Lung (tissue), 12 donors: ENCODE data around the gene CALHM6. TPM values are rescaled to one million over a fixed set of nuclear protein-coding genes. Genes with fewer than 3 reads are reported as not detected.

Experiments
- ATAC-seq: fragments of 200-7000 bp; cut with Tn5 transposase; one replicate; pipeline ENCODE4 v1.9.1; 2020; ENCODE audit warnings: moderate number of reproducible peaks; ENCODE audit not compliant: insufficient read depth, low FRiP score
- DNase-seq, 3 donors: peaks; one replicate each; pipeline ENCODE4 v3.0.0-alpha.2; 2013 to 2017
- H3K27ac ChIP-seq, 2 donors: one replicate each; pipeline ENCODE4 v1.5.1; 2013; ENCODE audit warnings: mild to moderate bottlenecking in 2 of 2, moderate library complexity in 2 of 2, control low read depth in 1 of 2, inconsistent platforms in 1 of 2, low read depth in 1 of 2, low read length in 1 of 2
- H3K27me3 ChIP-seq, 3 donors: one replicate each; pipeline ENCODE4 v1.5.1; 2013; ENCODE audit warnings: low read length in 2 of 3; ENCODE audit not compliant: control insufficient read depth in 3 of 3, insufficient read depth in 3 of 3
- H3K36me3 ChIP-seq, 4 donors: one replicate each; pipeline ENCODE4 v1.5.1; 2013; ENCODE audit warnings: low read length in 4 of 4, mild to moderate bottlenecking in 1 of 4, moderate library complexity in 1 of 4; ENCODE audit not compliant: control insufficient read depth in 4 of 4, insufficient read depth in 4 of 4
- H3K4me1 ChIP-seq, 5 donors: one replicate each; pipeline ENCODE4 v1.5.1; 2013; ENCODE audit warnings: low read length in 5 of 5, mild to moderate bottlenecking in 2 of 5, moderate library complexity in 1 of 5; ENCODE audit not compliant: control insufficient read depth in 5 of 5, insufficient read depth in 5 of 5
- H3K4me3 ChIP-seq: one replicate; pipeline ENCODE4 v1.5.1; 2013; ENCODE audit warnings: mild to moderate bottlenecking, control low read depth, moderate library complexity
- H3K9ac ChIP-seq, 2 donors: one replicate each; pipeline ENCODE4 v1.5.1; 2013; ENCODE audit warnings: low read length in 2 of 2, control low read depth in 1 of 2; ENCODE audit not compliant: insufficient read depth in 1 of 2
- H3K9me3 ChIP-seq, 4 donors: one replicate each; pipeline ENCODE4 v1.5.1; 2013; ENCODE audit warnings: low read length in 3 of 4, mild to moderate bottlenecking in 1 of 4, moderate library complexity in 1 of 4; ENCODE audit not compliant: control insufficient read depth in 4 of 4, insufficient read depth in 3 of 4
- WGBS, 2 donors: extraction: QIAGEN DNeasy Blood & Tissue Kit; methylation state at CpG; one replicate each; pipeline ENCODE4 v1.1.7; 2013; 5-methylcytosine and 5-hydroxymethylcytosine counted together
- polyA plus RNA-seq, 2 donors: library from polyadenylated mRNA; stranded (reverse); fragments of 200-250 nt; gene quantifications; one replicate each; pipeline ENCODE4 v1.2.1, GENCODE V29; 2013
- total RNA-seq, 2 donors: library from RNA; depleted of rRNA in 1 of 2; stranded (reverse); fragments of >200 nt in 1 of 2; gene quantifications; one replicate each; pipeline ENCODE4 v1.2.1, GENCODE V29; 2014 to 2021
- TF ChIP-seq, protein P1 (sequence below): IDR thresholded peaks from 2 replicates; pipeline ENCODE4 v1.5.1; 2012; ENCODE audit warnings: mild to moderate bottlenecking; ENCODE audit errors: control extremely low read depth, extremely low read depth
- donor health status: control.
- donor health status: control.
- donor health status: Bipolar disorder and iron deficiency.
- donor health status: healthy.
- donor health status: DM: yes; HTN: yes; CAD: no.

Gene CALHM6
- total and polyA plus RNA-seq, 4 donors = 2.1 to 20.8 (median 7.6) TPM

DNA sequence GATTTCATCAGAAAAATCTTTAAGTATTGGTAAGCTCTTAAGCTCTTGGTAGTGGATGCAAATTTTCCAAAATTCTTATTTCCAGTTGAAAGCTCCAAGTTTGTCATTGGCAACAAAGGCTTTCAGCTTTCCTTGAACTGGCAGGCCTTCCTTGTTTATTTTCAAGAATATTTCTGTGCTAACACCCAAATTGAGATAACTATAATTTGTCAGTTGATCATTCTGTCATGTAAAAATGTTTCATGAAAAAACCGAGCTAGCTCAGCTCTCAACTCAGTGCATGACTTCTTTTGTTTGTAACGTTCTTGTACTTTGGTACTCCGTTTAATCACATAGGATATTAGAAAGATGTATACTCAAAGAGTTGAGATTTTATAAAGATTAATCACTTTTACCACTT lies 38.9 kb upstream of the CALHM6 start:
- 66 to 86% methylated on average over 3 of the region's 3 CpGs for WGBS, 2 donors
- ATAC-seq = no peak
- no peaks in the 10 kb centered on the region for H3K9me3 ChIP-seq

DNA sequence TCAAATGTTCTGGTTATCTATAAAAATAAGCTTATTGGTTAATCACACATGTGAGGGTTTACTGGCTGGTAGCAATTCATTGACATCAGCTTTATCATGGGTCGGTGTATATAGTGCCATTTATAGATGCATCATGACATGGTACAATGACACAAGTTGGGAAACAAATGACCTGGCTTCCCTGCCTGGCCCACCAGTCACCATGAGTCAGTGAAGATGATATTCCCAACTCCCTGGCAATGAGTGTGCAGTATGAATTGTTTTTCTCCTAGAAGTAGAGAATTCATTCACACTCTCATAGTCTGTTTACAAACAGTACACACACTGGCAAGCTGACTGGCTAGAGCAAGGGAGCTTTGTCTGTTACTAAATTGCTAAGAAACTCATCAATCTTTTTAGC lies 37.2 kb upstream of the CALHM6 start:
- Histone ChIP-seq H3K27me3 (no peaks in the 10 kb centered on the region), H3K9ac (no peak overlapping the region), H3K4me1 (peaks cover 0 to 13% (median 4%) of the 10 kb centered on the region in 5 donors), H3K4me3 (no peak overlapping the region), H3K36me3 (peaks cover 0 to 6% (median under 1%) of the 10 kb centered on the region in 4 donors), H3K27ac (no peak overlapping the region), H3K9me3 (no peaks in the 10 kb centered on the region)
- TF ChIP-seq, protein P1, sequence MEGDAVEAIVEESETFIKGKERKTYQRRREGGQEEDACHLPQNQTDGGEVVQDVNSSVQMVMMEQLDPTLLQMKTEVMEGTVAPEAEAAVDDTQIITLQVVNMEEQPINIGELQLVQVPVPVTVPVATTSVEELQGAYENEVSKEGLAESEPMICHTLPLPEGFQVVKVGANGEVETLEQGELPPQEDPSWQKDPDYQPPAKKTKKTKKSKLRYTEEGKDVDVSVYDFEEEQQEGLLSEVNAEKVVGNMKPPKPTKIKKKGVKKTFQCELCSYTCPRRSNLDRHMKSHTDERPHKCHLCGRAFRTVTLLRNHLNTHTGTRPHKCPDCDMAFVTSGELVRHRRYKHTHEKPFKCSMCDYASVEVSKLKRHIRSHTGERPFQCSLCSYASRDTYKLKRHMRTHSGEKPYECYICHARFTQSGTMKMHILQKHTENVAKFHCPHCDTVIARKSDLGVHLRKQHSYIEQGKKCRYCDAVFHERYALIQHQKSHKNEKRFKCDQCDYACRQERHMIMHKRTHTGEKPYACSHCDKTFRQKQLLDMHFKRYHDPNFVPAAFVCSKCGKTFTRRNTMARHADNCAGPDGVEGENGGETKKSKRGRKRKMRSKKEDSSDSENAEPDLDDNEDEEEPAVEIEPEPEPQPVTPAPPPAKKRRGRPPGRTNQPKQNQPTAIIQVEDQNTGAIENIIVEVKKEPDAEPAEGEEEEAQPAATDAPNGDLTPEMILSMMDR = no peak
- ATAC-seq = no peak
- WGBS, 2 donors = 85 to 89% methylated on average over 1 of the region's 1 CpG
- DNase-seq = no peak

More for the DNA sequence above, 38.9 kb upstream of the CALHM6 start:
- peaks cover 0 to 3% (median 0%) of the 10 kb centered on the region in 4 donors for H3K36me3 ChIP-seq
- H3K4me1 ChIP-seq = peaks cover 0 to 17% (median 4%) of the 10 kb centered on the region in 5 donors
- no peaks in the 10 kb centered on the region for H3K27me3 ChIP-seq
- DNase-seq = peak in 2 of 3 donors; percentile 69 to 73
- peak overlapping the region in 1 of 2 donors; percentile 45 for H3K27ac ChIP-seq
- no peak overlapping the region for H3K9ac ChIP-seq
- TF ChIP-seq, protein P1 = no peak
- H3K4me3 ChIP-seq = no peak overlapping the region

DNA sequence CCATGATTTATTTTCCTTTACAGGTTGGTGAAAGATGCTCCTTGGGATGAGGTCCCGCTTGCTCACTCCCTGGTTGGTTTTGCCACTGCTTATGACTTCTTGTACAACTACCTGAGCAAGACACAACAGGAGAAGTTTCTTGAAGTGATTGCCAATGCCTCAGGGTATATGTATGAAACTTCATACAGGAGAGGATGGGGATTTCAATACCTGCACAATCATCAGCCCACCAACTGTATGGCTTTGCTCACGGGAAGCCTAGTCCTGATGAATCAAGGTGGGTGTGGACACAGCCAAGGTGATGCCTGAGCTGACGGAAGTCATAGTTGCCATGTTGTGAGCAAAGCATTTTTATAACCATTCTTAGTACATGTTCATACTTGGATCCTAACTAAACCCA lies 34.6 kb upstream of the CALHM6 start:
- TF ChIP-seq, protein P1 = no peak
- Histone ChIP-seq H3K27me3 (no peaks in the 10 kb centered on the region), H3K9me3 (peaks cover 0 to 2% (median 0%) of the 10 kb centered on the region in 4 donors), H3K4me3 (no peak overlapping the region), H3K27ac (no peak overlapping the region), H3K36me3 (peaks cover 0 to 6% (median 2%) of the 10 kb centered on the region in 4 donors), H3K9ac (no peak overlapping the region), H3K4me1 (peaks cover 0 to 13% (median 4%) of the 10 kb centered on the region in 5 donors)
- ATAC-seq (no peak), DNase-seq (no peak)
- WGBS, 2 donors = 97 to 98% methylated on average over 3 of the region's 3 CpGs

DNA sequence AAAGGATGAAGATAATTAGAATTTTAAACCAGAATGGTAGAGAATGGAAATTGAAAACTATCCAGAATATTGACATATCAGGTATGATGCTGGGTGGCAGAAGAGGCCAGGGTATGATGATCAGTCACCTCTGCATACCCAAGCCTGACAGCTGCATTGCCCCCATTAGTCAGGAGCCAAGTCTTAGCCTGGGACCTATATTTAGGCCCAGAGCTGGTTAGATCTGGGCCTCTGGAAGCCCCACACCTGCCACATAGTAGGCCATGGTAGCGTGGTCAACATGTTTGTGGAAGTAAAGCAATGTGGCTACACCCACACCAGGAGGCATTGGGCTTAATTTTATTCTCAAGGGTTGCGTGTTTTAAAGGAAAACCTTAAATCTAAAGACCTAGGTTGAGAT lies 32.1 kb upstream of the CALHM6 start:
- ATAC-seq (no peak), DNase-seq (no peak)
- 97% methylated on average over 2 of the region's 2 CpGs for WGBS, 2 donors
- TF ChIP-seq, protein P1 = no peak
- Histone ChIP-seq H3K4me3 (no peak overlapping the region), H3K9me3 (peaks cover 0 to 2% (median 0%) of the 10 kb centered on the region in 4 donors), H3K36me3 (peaks cover 0 to 13% (median 4%) of the 10 kb centered on the region in 4 donors), H3K27me3 (no peaks in the 10 kb centered on the region), H3K4me1 (no peaks in the 10 kb centered on the region), H3K27ac (no peak overlapping the region), H3K9ac (no peak overlapping the region)
